Spleen (tissue), 7 donors: ENCODE results near the gene C11orf86.

Experiments used
- POLR2AphosphoS5 ChIP-seq, 3 donors: sonication (generic); formaldehyde crosslinking; IDR thresholded peaks; one replicate each; pipeline ENCODE4 v1.5.1; 2017; ENCODE audit warnings: antibody characterized with exemption in 3 of 3
- TF ChIP-seq, protein P1 (sequence below), 11 experiments: fragments of 200-600 bp in 7 of 11; fragments of 450-650 bp in 4 of 11; sonication (generic) in 4 of 11; IDR thresholded peaks in 8 of 11; conservative IDR thresholded peaks in 3 of 11; 1 replicate in 7 of 11; 2 replicates in 4 of 11; pipeline versions ENCODE4 v1.4.0 to v1.8.0; 2016 to 2021; ENCODE audit warnings: antibody characterized with exemption in 11 of 11, inconsistent platforms in 4 of 11, mild to moderate bottlenecking in 1 of 11
- donor health status: DM: no; HTN: no; CAD: no; lungs with moderate emphysema.
- donor health status: DM: no; HTN: no; CAD: no.
- donor health status: DM: no; HTN: no; CAD: no.

DNA sequence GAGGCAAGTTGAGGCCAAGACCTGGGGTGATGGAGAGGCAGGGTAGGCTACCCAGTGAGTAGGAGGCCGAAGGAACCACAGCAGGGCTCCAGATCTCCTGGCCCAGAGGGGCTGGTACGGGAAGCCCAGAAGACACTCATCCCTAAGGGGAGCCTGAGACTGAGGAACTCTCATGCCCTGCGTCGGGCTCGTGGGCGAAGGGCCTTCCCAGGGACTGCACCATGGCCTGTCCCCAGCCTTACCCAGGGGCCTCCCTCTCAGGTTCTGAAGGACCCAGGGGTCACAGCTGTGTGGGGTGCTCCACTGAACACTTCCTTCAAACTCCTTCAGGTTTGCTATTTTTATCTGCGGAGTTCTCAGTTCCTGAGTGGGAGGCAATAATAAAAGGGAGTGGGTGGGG lies 32.0 kb downstream of the C11orf86 start:
- TF ChIP-seq, protein P1, sequence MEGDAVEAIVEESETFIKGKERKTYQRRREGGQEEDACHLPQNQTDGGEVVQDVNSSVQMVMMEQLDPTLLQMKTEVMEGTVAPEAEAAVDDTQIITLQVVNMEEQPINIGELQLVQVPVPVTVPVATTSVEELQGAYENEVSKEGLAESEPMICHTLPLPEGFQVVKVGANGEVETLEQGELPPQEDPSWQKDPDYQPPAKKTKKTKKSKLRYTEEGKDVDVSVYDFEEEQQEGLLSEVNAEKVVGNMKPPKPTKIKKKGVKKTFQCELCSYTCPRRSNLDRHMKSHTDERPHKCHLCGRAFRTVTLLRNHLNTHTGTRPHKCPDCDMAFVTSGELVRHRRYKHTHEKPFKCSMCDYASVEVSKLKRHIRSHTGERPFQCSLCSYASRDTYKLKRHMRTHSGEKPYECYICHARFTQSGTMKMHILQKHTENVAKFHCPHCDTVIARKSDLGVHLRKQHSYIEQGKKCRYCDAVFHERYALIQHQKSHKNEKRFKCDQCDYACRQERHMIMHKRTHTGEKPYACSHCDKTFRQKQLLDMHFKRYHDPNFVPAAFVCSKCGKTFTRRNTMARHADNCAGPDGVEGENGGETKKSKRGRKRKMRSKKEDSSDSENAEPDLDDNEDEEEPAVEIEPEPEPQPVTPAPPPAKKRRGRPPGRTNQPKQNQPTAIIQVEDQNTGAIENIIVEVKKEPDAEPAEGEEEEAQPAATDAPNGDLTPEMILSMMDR (IDR thresholded peaks at IDR 0.05 in 8 of 11, conservative IDR thresholded peaks at IDR 0.05 in 3 of 11): no peak
- no peak for TF ChIP-seq POLR2AphosphoS5 (IDR thresholded peaks at IDR 0.05)
